ENCODE results near the gene PKDCC. TPM values are rescaled to one million over a fixed set of nuclear protein-coding genes. Genes with fewer than 3 reads are reported as not detected.

The PKDCC gene
- total and polyA plus RNA-seq, 3 donors from 2014 or later: 86.0 to 122 (median 121) TPM

GRCh38 chr2:42045848-42046748, 1.7 kb upstream of the PKDCC start:
- no peak for TF ChIP-seq POLR2A (IDR thresholded peaks at IDR 0.05)
- TF ChIP-seq, protein P1, sequence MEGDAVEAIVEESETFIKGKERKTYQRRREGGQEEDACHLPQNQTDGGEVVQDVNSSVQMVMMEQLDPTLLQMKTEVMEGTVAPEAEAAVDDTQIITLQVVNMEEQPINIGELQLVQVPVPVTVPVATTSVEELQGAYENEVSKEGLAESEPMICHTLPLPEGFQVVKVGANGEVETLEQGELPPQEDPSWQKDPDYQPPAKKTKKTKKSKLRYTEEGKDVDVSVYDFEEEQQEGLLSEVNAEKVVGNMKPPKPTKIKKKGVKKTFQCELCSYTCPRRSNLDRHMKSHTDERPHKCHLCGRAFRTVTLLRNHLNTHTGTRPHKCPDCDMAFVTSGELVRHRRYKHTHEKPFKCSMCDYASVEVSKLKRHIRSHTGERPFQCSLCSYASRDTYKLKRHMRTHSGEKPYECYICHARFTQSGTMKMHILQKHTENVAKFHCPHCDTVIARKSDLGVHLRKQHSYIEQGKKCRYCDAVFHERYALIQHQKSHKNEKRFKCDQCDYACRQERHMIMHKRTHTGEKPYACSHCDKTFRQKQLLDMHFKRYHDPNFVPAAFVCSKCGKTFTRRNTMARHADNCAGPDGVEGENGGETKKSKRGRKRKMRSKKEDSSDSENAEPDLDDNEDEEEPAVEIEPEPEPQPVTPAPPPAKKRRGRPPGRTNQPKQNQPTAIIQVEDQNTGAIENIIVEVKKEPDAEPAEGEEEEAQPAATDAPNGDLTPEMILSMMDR (IDR thresholded peaks at IDR 0.05): no peak
- Histone ChIP-seq H3K27ac (peak overlapping the region; percentile 78 to 95), H3K4me3 (peak overlapping the region; percentile 66 to 87), H3K9me3 (no peaks in the 10 kb centered on the region), H3K27me3 (no peaks in the 10 kb centered on the region), H3K36me3 (ENCODE audit: low read depth, missing control alignments) (no peaks in the 10 kb centered on the region), H3K4me1 (peaks cover 27% of the 10 kb centered on the region)
- intact Hi-C loops (cut with DNase I; ENCODE audit: low total_unique reads): no loop called here
- DNase-seq: no peak
- 20 to 29% methylated on average over 12 of the region's 12 CpGs for WGBS, 2 donors

DNA sequence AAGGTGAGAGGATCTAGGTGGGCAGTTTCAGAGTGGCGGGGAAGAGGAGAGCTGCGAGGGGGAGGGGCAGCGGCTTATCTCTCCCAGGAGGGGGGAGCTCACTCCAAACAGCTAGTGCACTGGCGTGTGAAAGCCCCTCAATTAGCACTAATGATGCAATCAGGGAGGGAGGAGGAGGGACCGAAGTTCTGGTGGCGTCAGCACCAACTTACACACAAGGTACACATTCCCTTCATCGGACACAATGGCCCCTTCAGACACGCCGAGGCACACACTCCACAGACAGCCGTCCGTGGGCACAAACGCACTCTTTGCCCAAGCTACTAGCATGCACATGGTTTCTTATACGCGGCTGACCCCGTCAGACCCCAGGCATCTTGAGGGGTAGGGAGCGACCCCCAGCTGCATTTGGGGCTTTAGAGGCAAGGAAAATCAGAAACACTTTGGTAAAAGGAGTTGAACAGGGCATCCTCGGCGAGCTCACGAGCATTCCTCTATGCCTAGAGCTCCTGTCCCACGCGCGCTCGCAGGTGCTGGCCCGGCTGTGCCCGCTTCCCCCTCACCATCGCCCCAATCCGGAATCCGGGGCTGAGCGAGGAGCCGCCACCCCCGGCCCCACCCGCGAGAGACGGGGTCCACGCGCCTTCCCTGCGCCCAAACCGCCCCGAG, 868 bp upstream of the PKDCC start:
- 4 to 8% methylated on average over 4 to 31 of the region's 39 CpGs for WGBS, 2 donors
- TF ChIP-seq POLR2A (IDR thresholded peaks at IDR 0.05): no peak
- Histone ChIP-seq H3K27ac (peak overlapping the region; percentile 78 to 95), H3K4me1 (peaks cover 27% of the 10 kb centered on the region), H3K27me3 (no peaks in the 10 kb centered on the region), H3K9me3 (no peaks in the 10 kb centered on the region), H3K36me3 (ENCODE audit: low read depth, missing control alignments) (no peaks in the 10 kb centered on the region), H3K4me3 (peak overlapping the region; percentile 66 to 87)
- intact Hi-C loops (cut with DNase I; ENCODE audit: low total_unique reads): no loop called here
- DNase-seq: peak; percentile 59

DNA sequence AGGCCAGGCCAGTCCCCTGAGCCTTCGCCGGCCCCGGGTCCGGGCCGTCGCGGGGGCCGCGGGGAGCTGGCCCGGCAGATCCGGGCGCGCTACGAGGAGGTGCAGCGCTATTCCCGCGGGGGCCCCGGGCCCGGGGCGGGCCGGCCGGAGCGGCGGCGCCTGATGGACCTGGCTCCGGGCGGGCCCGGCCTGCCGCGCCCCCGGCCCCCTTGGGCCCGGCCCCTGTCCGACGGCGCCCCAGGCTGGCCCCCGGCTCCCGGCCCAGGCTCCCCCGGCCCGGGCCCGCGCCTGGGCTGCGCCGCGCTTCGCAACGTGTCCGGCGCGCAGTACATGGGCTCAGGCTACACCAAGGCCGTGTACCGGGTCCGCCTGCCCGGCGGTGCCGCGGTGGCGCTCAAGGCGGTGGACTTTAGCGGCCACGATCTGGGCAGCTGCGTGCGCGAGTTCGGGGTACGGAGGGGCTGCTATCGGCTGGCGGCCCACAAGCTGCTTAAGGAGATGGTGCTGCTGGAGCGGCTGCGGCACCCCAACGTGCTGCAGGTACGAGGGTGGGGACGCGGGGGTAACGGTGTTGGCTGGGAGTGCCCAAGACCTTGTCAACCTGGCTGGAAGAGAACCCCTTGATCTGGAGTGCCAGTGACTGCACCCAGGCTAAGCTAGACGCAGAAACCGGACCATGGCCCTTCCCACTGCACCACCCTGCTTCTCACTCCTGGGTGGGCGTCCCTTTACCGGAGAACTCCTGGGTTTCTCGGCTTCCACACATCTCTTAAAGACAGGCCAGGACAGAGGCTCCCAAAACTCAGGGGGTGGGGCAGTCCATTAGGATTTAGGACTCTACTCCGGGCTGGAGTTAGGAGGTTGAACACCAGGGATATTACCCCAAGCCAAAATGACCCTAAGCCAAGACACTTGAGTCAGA, 739 bp downstream of the PKDCC start:
- H3K36me3 ChIP-seq (ENCODE audit: low read depth, missing control alignments): no peaks in the 10 kb centered on the region
- peak overlapping the region; percentile 76 to 80 for H3K4me3 ChIP-seq
- intact Hi-C loops (cut with DNase I; ENCODE audit: low total_unique reads): no loop called here
- H3K27me3 ChIP-seq: no peaks in the 10 kb centered on the region
- WGBS, 2 donors: 4 to 8% methylated on average over 6 to 45 of the region's 80 CpGs
- H3K4me1 ChIP-seq: peaks cover 36% of the 10 kb centered on the region
- no peaks in the 10 kb centered on the region for H3K9me3 ChIP-seq
- TF ChIP-seq POLR2A (IDR thresholded peaks at IDR 0.05): no peak
- TF ChIP-seq, protein P1 (IDR thresholded peaks at IDR 0.05): no peak
- DNase-seq: no peak
- H3K27ac ChIP-seq: peak overlapping the region; percentile 87 to 94

DNA sequence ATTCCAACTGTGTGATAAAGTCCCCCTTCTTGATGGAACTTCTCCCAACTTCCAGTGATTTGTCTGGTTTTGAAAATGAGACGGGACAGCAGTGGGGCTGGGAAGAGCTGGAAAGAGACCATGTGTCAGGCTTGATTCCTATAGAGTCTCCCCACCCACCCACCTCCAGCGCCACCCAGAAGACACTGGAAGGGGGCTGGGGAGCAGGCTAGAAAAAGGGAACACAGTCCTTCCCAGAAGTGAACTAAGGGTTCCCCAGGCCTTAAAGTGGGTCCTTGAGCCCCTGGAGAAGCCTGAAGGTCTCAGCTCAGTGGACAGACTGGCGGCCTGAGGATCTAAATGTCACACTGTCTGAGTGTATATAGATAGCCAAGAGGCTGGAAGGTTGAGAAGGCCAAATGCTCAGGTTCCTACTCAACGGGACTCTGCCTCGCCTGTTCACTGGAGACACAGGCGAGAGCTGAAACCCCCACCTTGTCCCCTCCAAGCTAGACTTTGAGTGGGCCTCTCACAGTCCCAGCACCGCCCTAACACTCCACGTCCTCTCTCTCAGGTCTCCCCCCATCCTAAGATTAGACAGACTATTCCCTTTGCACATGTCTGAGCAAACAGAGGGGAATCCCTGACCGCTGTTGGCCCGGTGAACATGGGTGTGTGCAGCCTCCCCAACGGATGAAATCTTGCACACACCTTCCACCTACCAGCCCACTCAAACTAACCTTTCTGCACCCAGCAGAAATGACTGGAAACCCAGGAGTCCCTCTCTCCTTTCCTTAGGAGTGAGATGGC, 1.6 kb downstream of the PKDCC start:
- H3K27ac ChIP-seq: peak overlapping the region; percentile 87 to 94
- intact Hi-C loops (cut with DNase I; ENCODE audit: low total_unique reads): no loop called here
- peak overlapping the region; percentile 76 to 80 for H3K4me3 ChIP-seq
- no peak for DNase-seq
- TF ChIP-seq, protein P1 (IDR thresholded peaks at IDR 0.05): no peak
- no peak for TF ChIP-seq POLR2A (IDR thresholded peaks at IDR 0.05)
- no peaks in the 10 kb centered on the region for H3K9me3 ChIP-seq
- H3K36me3 ChIP-seq (ENCODE audit: low read depth, missing control alignments): no peaks in the 10 kb centered on the region
- no peaks in the 10 kb centered on the region for H3K27me3 ChIP-seq
- WGBS, 2 donors: 31 to 42% methylated on average over 10 to 11 of the region's 11 CpGs
- peaks cover 42% of the 10 kb centered on the region for H3K4me1 ChIP-seq

All from testis (tissue), 3 donors.